Stimulated activated CD8-positive, alpha-beta memory T cell treated with anti-CD3 and anti-CD28 coated beads, Interleukin-15, amount 100 ng/mL, for 48 hours (primary cell): ENCODE measurements around the gene SLC12A3.
A peak's percentile ranks its signal among the peaks of the same experiment; 100 is the strongest.
"Not testable (repeated sequence)": the region's sequence is repeated elsewhere in the genome, so short reads cannot be mapped to it uniquely, and the experiment has no call there.

ENCODE experiments used
- DNase-seq, 2 donors: peaks; one replicate each; pipeline ENCODE4 v3.0.0-alpha.2; 2020; ENCODE audit warnings: low read depth in 2 of 2

SLC12A3 gene

GRCh38 chr16:56919099-56919800 lies 54.2 kb downstream of the SLC12A3 start:
- no peak for DNase-seq

- DNase-seq = no peak
Observed at GRCh38 chr16:56921571-56921970, 56.6 kb downstream of the SLC12A3 start.

GRCh38 chr16:56923481-56924091 lies 58.6 kb downstream of the SLC12A3 start:
- no peak for DNase-seq

- no peak for DNase-seq
Observed at GRCh38 chr16:56927471-56927870, 62.5 kb downstream of the SLC12A3 start.

- no peak for DNase-seq
Observed at GRCh38 chr16:56929639-56930038, 64.6 kb downstream of the SLC12A3 start.

- DNase-seq = no peak
Observed at GRCh38 chr16:56930486-56931270, 65.7 kb downstream of the SLC12A3 start.

GRCh38 chr16:56931271-56931891 lies 66.4 kb downstream of the SLC12A3 start:
- DNase-seq = no peak

- DNase-seq = peak; percentile 99
Observed at GRCh38 chr16:56931892-56932720, 67.1 kb downstream of the SLC12A3 start, which contains the start of gene HERPUD1. TSS of gene HERPUD1 (plus strand) at chr16:56932142. CDS start at chr16:56932245, 103 bp downstream.

GRCh38 chr16:56932721-56933619 lies 68.0 kb downstream of the SLC12A3 start:
- DNase-seq = no peak

GRCh38 chr16:56933828-56934598 lies 69.0 kb downstream of the SLC12A3 start:
- DNase-seq = no peak

- not testable (repeated sequence) for DNase-seq
Observed at GRCh38 chr16:56934599-56935145, 69.7 kb downstream of the SLC12A3 start.

- no peak for DNase-seq
Observed at GRCh38 chr16:56935201-56935600, 70.2 kb downstream of the SLC12A3 start.

GRCh38 chr16:56936491-56936890 lies 71.5 kb downstream of the SLC12A3 start:
- DNase-seq = no peak

GRCh38 chr16:56936950-56937349 lies 71.9 kb downstream of the SLC12A3 start:
- DNase-seq = no peak

GRCh38 chr16:56938664-56939513 lies 73.9 kb downstream of the SLC12A3 start:
- DNase-seq = peak in 1 of 2 donors; percentile 40

- DNase-seq = no peak
Observed at GRCh38 chr16:56939801-56940200, 74.8 kb downstream of the SLC12A3 start.

- DNase-seq = no peak
Observed at GRCh38 chr16:56941092-56941491, 76.1 kb downstream of the SLC12A3 start.

- DNase-seq = no peak
Observed at GRCh38 chr16:56941856-56942331, 76.9 kb downstream of the SLC12A3 start.
